ENCODE results near the gene TMEM183A. TPM values are rescaled to one million over a fixed set of nuclear protein-coding genes. Genes with fewer than 3 reads are reported as not detected.
A peak's percentile ranks its signal among the peaks of the same experiment; 100 is the strongest.

The TMEM183A gene
- total RNA-seq, 4 donors from 2014 or later = 39.4 to 77.4 (median 66.5) TPM

- Histone ChIP-seq H3K27ac (peak within 1 kb of the TSS; percentile 31 to 70 (median 40)), H3K4me1 (peaks cover 6 to 33% (median 8%) of the 10 kb centered on the region in 3 donors), H3K36me3 (peaks cover 5 to 37% (median 19%) of the 10 kb centered on the region in 3 donors), H3K27me3 (peaks cover 0 to 14% (median 0%) of the 10 kb centered on the region in 4 donors), H3K9me3 (no peaks in the 10 kb centered on the region), H3K4me3 (peak within 1 kb of the TSS; percentile 41 to 77 (median 62))
- peak in 1 of 6 experiments; percentile 7 for TF ChIP-seq CTCF (IDR thresholded peaks at IDR 0.05)
- peak in 1 of 4 donors; percentile 17 for TF ChIP-seq POLR2A (IDR thresholded peaks at IDR 0.05)
- DNase-seq = no peak
- intact Hi-C loops (cut with DNase I) = no loop called here
- WGBS, 2 donors = 63 to 72% methylated on average over 8 of the region's 52 CpGs
Measured at GRCh38 chr1:203026031-203026665, 19.0 kb downstream of the TMEM183A start, which contains the start of gene PPFIA4. TSS of gene PPFIA4 (plus strand) at chr1:203026491. CDS start at chr1:203039009, 12,518 bp downstream.

- Histone ChIP-seq H3K4me3 (peak overlapping the region; percentile 41 to 77 (median 62)), H3K9me3 (no peaks in the 10 kb centered on the region), H3K4me1 (peaks cover 6 to 33% (median 8%) of the 10 kb centered on the region in 3 donors), H3K27ac (peak overlapping the region in 3 of 4 donors; percentile 9 to 45 (median 36)), H3K27me3 (peaks cover 0 to 14% (median 0%) of the 10 kb centered on the region in 4 donors), H3K36me3 (peaks cover 4 to 29% (median 11%) of the 10 kb centered on the region in 3 donors)
- DNase-seq = no peak
- TF ChIP-seq CTCF (IDR thresholded peaks at IDR 0.05) = peak in 1 of 6 experiments; percentile 19
- TF ChIP-seq POLR2A (IDR thresholded peaks at IDR 0.05) = no peak
- intact Hi-C loops (cut with DNase I) = no loop called here
- WGBS, 2 donors = 46 to 53% methylated on average over 10 to 13 of the region's 46 CpGs
Measured at GRCh38 chr1:203026666-203027663, 19.8 kb downstream of the TMEM183A start.

GRCh38 chr1:203028067-203028783, 21.1 kb downstream of the TMEM183A start:
- Histone ChIP-seq H3K27ac (no peak overlapping the region), H3K4me1 (peaks cover 6 to 33% (median 8%) of the 10 kb centered on the region in 3 donors), H3K4me3 (no peak overlapping the region), H3K36me3 (peaks cover 0 to 20% (median 8%) of the 10 kb centered on the region in 3 donors), H3K9me3 (no peaks in the 10 kb centered on the region), H3K27me3 (peaks cover 0 to 14% (median 0%) of the 10 kb centered on the region in 4 donors)
- DNase-seq = no peak
- no peak for TF ChIP-seq CTCF (IDR thresholded peaks at IDR 0.05)
- TF ChIP-seq POLR2A (IDR thresholded peaks at IDR 0.05) = no peak
- intact Hi-C loops (cut with DNase I) = no loop called here
- WGBS, 2 donors = 81 to 89% methylated on average over 9 of the region's 9 CpGs

- no peak overlapping the region for H3K4me3 ChIP-seq
- intact Hi-C loops (cut with DNase I) = no loop called here
- H3K27me3 ChIP-seq = peaks cover 0 to 14% (median 0%) of the 10 kb centered on the region in 4 donors
- WGBS, 2 donors = 70 to 95% methylated on average over 4 to 8 of the region's 13 CpGs
- H3K9me3 ChIP-seq = no peaks in the 10 kb centered on the region
- H3K27ac ChIP-seq = no peak overlapping the region
- TF ChIP-seq CTCF (IDR thresholded peaks at IDR 0.05) (no peak), POLR2A (IDR thresholded peaks at IDR 0.05) (no peak)
- H3K36me3 ChIP-seq = peaks cover 0 to 13% (median 2%) of the 10 kb centered on the region in 3 donors
- peaks cover 6 to 33% (median 8%) of the 10 kb centered on the region in 3 donors for H3K4me1 ChIP-seq
- no peak for DNase-seq
Measured at GRCh38 chr1:203028784-203029553, 21.8 kb downstream of the TMEM183A start.
